CD4-positive, alpha-beta memory T cell (primary cell): ENCODE results near the gene HOXA10. TPM values are rescaled to one million over a fixed set of nuclear protein-coding genes. Genes with fewer than 3 reads are reported as not detected.

ENCODE experiments used
- CTCF ChIA-PET: fragments of 350-600 bp; sonication (Branson Sonifier 250); formaldehyde crosslinking; loops from one replicate; lab custom pipeline; 2021; ENCODE audit warnings: inconsistent platforms; ENCODE audit not compliant: partially characterized antibody; lab: Charles Lee
- POLR2A ChIA-PET: fragments of 350-600 bp; sonication (Branson Sonifier 250); formaldehyde crosslinking; loops from one replicate; lab custom pipeline; 2021; ENCODE audit not compliant: partially characterized antibody; lab: Charles Lee
- DNase-seq, 5 donors: peaks; one replicate each; pipeline versions ENCODE4 v3.0.0 to v3.0.0-alpha.2; 2020 to 2022; ENCODE audit warnings: mixed read lengths in 1 of 5
- H3K27ac ChIP-seq: one replicate; pipeline ENCODE4 v1.7.0; 2013; ENCODE audit warnings: low read depth, low read length
- H3K27me3 ChIP-seq: 2 replicates; pipeline ENCODE4 v1.7.0; 2013; ENCODE audit warnings: mild to moderate bottlenecking, low read length, moderate library complexity; ENCODE audit not compliant: insufficient read depth
- H3K36me3 ChIP-seq: 2 replicates; pipeline ENCODE4 v1.7.0; 2013; ENCODE audit warnings: mild to moderate bottlenecking, low read length, moderate library complexity; ENCODE audit not compliant: insufficient read depth
- H3K4me1 ChIP-seq: 2 replicates; pipeline ENCODE4 v1.7.0; 2013; ENCODE audit warnings: mild to moderate bottlenecking, low read length, moderate library complexity; ENCODE audit not compliant: insufficient read depth
- H3K4me3 ChIP-seq, 2 donors: one replicate each; pipeline ENCODE4 v1.7.0; 2013; ENCODE audit warnings: low read length in 2 of 2, mild to moderate bottlenecking in 1 of 2
- H3K9me3 ChIP-seq, 2 donors: one replicate each; pipeline ENCODE4 v1.7.0; 2013; ENCODE audit warnings: low read length in 2 of 2, control low read depth in 1 of 2; ENCODE audit not compliant: control insufficient read depth in 1 of 2
- H3K27ac Mint-ChIP-seq, 7 donors: one replicate each; pipeline ENCODE4 v1.8.0; 2020 to 2021; ENCODE audit warnings: mixed read lengths in 7 of 7, mild to moderate bottlenecking in 6 of 7, inconsistent platforms in 3 of 7, moderate library complexity in 3 of 7
- H3K27me3 Mint-ChIP-seq, 2 donors: one replicate each; pipeline ENCODE4 v1.8.0; 2020 to 2021; ENCODE audit warnings: mixed read lengths in 2 of 2
- H3K36me3 Mint-ChIP-seq, 2 donors: one replicate each; pipeline ENCODE4 v1.8.0; 2020 to 2021; ENCODE audit warnings: mixed read lengths in 2 of 2, inconsistent platforms in 1 of 2, mild to moderate bottlenecking in 1 of 2
- H3K4me1 Mint-ChIP-seq, 4 donors: one replicate each; pipeline ENCODE4 v1.8.0; 2020 to 2021; ENCODE audit warnings: mixed read lengths in 4 of 4, mild to moderate bottlenecking in 1 of 4
- H3K4me3 Mint-ChIP-seq, 8 donors: one replicate each; pipeline ENCODE4 v1.8.0; 2020 to 2021; ENCODE audit warnings: mixed read lengths in 8 of 8, mild to moderate bottlenecking in 7 of 8, moderate library complexity in 6 of 8, inconsistent platforms in 3 of 8
- H3K9me3 Mint-ChIP-seq, 8 donors: one replicate each; pipeline ENCODE4 v1.8.0; 2020 to 2021; ENCODE audit warnings: mixed read lengths in 8 of 8, mild to moderate bottlenecking in 5 of 8, inconsistent platforms in 3 of 8, moderate library complexity in 1 of 8
- intact Hi-C: fragments of 100-400 bp; cut with micrococcal nuclease; formaldehyde crosslinking; loops from one replicate; pipeline ENCODE4 v1.15.1; 2023
- polyA plus RNA-seq, 2 donors: library from polyadenylated mRNA; unstranded; fragments of 300-500 nt; fragmentation: Illumina TruSeq; gene quantifications; one replicate each; pipeline ENCODE4 v1.2.3, GENCODE V29; 2021
- total RNA-seq, 2 experiments: library from RNA; stranded (reverse); gene quantifications; one replicate each; pipeline ENCODE4 v1.2.3, GENCODE V29; 2021

The HOXA10 gene
- total and polyA plus RNA-seq, 4 experiments from 2014 or later, result not detected

GRCh38 chr7:27214239-27214950, 40.3 kb upstream of the HOXA10 start:
- DNase-seq, result no peak
- no peak overlapping the region for H3K4me3 ChIP-seq
- CTCF ChIA-PET, result no interaction called here
- peaks cover 22% of the 10 kb centered on the region for H3K27me3 ChIP-seq
- H3K36me3 ChIP-seq, result no peaks in the 10 kb centered on the region
- Mint-ChIP-seq H3K4me1 (peaks cover 6 to 15% (median 6%) of the 10 kb centered on the region in 4 donors), H3K9me3 (peaks cover 0 to 2% (median 0%) of the 10 kb centered on the region in 8 donors), H3K36me3 (no peaks in the 10 kb centered on the region), H3K4me3 (no peak overlapping the region), H3K27ac (no peak overlapping the region), H3K27me3 (peaks cover 56 to 79% of the 10 kb centered on the region in 2 donors)
- H3K4me1 ChIP-seq, result peaks cover 6% of the 10 kb centered on the region
- H3K27ac ChIP-seq, result no peak overlapping the region
- no peaks in the 10 kb centered on the region for H3K9me3 ChIP-seq
- POLR2A ChIA-PET, result no interaction called here
- intact Hi-C loops, result loop anchor here (5.0 kb wide), 1 partner anchor 363 kb away; no protein-coding TSS in a partner anchor

GRCh38 chr7:27213433-27214238, 39.5 kb upstream of the HOXA10 start:
- peaks cover 22% of the 10 kb centered on the region for H3K27me3 ChIP-seq

GRCh38 chr7:27212497-27213432, 38.6 kb upstream of the HOXA10 start:
- CTCF ChIA-PET, result no interaction called here
- peaks cover 23% of the 10 kb centered on the region for H3K27me3 ChIP-seq
- Mint-ChIP-seq H3K9me3 (peaks cover 0 to 2% (median 0%) of the 10 kb centered on the region in 8 donors), H3K27me3 (peaks cover 55 to 81% of the 10 kb centered on the region in 2 donors), H3K4me1 (peaks cover 6 to 15% (median 6%) of the 10 kb centered on the region in 4 donors), H3K4me3 (peak overlapping the region in 3 of 8 donors; percentile 1 to 26 (median 26)), H3K27ac (no peak overlapping the region), H3K36me3 (no peaks in the 10 kb centered on the region)
- no peaks in the 10 kb centered on the region for H3K9me3 ChIP-seq
- no peak overlapping the region for H3K27ac ChIP-seq
- H3K36me3 ChIP-seq, result no peaks in the 10 kb centered on the region
- H3K4me1 ChIP-seq, result peaks cover 6% of the 10 kb centered on the region
- POLR2A ChIA-PET, result no interaction called here
- H3K4me3 ChIP-seq, result no peak overlapping the region
- intact Hi-C loops, result loop anchor here (5.0 kb wide), 1 partner anchor 365 kb away; no protein-coding TSS in a partner anchor
- no peak for DNase-seq

More at GRCh38 chr7:27213433-27214238, 39.5 kb upstream of the HOXA10 start:
- Histone ChIP-seq H3K4me3 (no peak overlapping the region), H3K9me3 (no peaks in the 10 kb centered on the region), H3K27ac (no peak overlapping the region), H3K36me3 (no peaks in the 10 kb centered on the region), H3K4me1 (peaks cover 6% of the 10 kb centered on the region)
- no peak for DNase-seq
- Mint-ChIP-seq H3K4me3 (no peak overlapping the region), H3K4me1 (peaks cover 6 to 15% (median 6%) of the 10 kb centered on the region in 4 donors), H3K36me3 (no peaks in the 10 kb centered on the region), H3K9me3 (peaks cover 0 to 2% (median 0%) of the 10 kb centered on the region in 8 donors), H3K27ac (no peak overlapping the region), H3K27me3 (peaks cover 53 to 81% of the 10 kb centered on the region in 2 donors)
- ChIA-PET POLR2A (no interaction called here), CTCF (no interaction called here)
- intact Hi-C loops, result loop anchor here (5.0 kb wide), 1 partner anchor 364 kb away; no protein-coding TSS in a partner anchor

- Mint-ChIP-seq H3K9me3 (peaks cover 0 to 2% (median 0%) of the 10 kb centered on the region in 8 donors), H3K4me1 (peaks cover 6 to 15% (median 6%) of the 10 kb centered on the region in 4 donors), H3K27me3 (peaks cover 61 to 83% of the 10 kb centered on the region in 2 donors), H3K4me3 (no peak overlapping the region), H3K36me3 (no peaks in the 10 kb centered on the region), H3K27ac (no peak overlapping the region)
- ChIA-PET CTCF (interaction anchor here (0.8 to 2.6 kb wide), 6 partner anchors 11 to 808 kb away, joined by 3 to 12 read pairs (median 3); no protein-coding TSS in a partner anchor), POLR2A (no interaction called here)
- Histone ChIP-seq H3K27ac (no peak overlapping the region), H3K4me1 (peaks cover 6% of the 10 kb centered on the region), H3K36me3 (no peaks in the 10 kb centered on the region), H3K4me3 (no peak overlapping the region), H3K27me3 (peaks cover 32% of the 10 kb centered on the region), H3K9me3 (no peaks in the 10 kb centered on the region)
- intact Hi-C loops, result loop anchor here (5.0 kb wide), 1 partner anchor 366 kb away; no protein-coding TSS in a partner anchor
- no peak for DNase-seq
Observed at GRCh38 chr7:27211764-27212204, 37.7 kb upstream of the HOXA10 start.

GRCh38 chr7:27211084-27211446, 36.9 kb upstream of the HOXA10 start:
- H3K27ac Mint-ChIP-seq, result no peak overlapping the region
- CTCF ChIA-PET, result interaction anchor here (0.8 to 2.6 kb wide), 10 partner anchors 11 to 885 kb away, joined by 3 to 12 read pairs (median 4); no protein-coding TSS in a partner anchor
- POLR2A ChIA-PET, result no interaction called here

GRCh38 chr7:27210441-27211083, 36.4 kb upstream of the HOXA10 start:
- Mint-ChIP-seq H3K36me3 (no peaks in the 10 kb centered on the region), H3K4me3 (peak overlapping the region; percentile 9 to 72 (median 56)), H3K9me3 (peaks cover 0 to 5% (median 0%) of the 10 kb centered on the region in 8 donors), H3K27me3 (peaks cover 66 to 83% of the 10 kb centered on the region in 2 donors), H3K27ac (peak overlapping the region in 1 of 7 donors; percentile 47), H3K4me1 (peaks cover 6 to 20% (median 14%) of the 10 kb centered on the region in 4 donors)
- no peaks in the 10 kb centered on the region for H3K36me3 ChIP-seq
- intact Hi-C loops, result loop anchor here (1.0 to 5.0 kb wide), 2 partner anchors 367 to 810 kb away; no protein-coding TSS in a partner anchor
- H3K9me3 ChIP-seq, result no peaks in the 10 kb centered on the region
- no peak overlapping the region for H3K27ac ChIP-seq
- POLR2A ChIA-PET, result no interaction called here
- H3K4me3 ChIP-seq, result no peak overlapping the region
- CTCF ChIA-PET, result interaction anchor here (0.9 to 2.6 kb wide), 12 partner anchors 12 to 886 kb away, joined by 3 to 12 read pairs (median 4); no protein-coding TSS in a partner anchor
- H3K4me1 ChIP-seq, result peaks cover 6% of the 10 kb centered on the region
- peak in 1 of 5 donors; percentile 29 for DNase-seq
- peaks cover 44% of the 10 kb centered on the region for H3K27me3 ChIP-seq

More at GRCh38 chr7:27211084-27211446, 36.9 kb upstream of the HOXA10 start:
- intact Hi-C loops, result loop anchor here (5.0 kb wide), 1 partner anchor 366 kb away; no protein-coding TSS in a partner anchor
- H3K27me3 ChIP-seq, result peaks cover 39% of the 10 kb centered on the region
- H3K9me3 ChIP-seq, result no peaks in the 10 kb centered on the region
- Mint-ChIP-seq H3K9me3 (peaks cover 0 to 4% (median 0%) of the 10 kb centered on the region in 8 donors), H3K4me3 (no peak overlapping the region), H3K36me3 (no peaks in the 10 kb centered on the region), H3K27me3 (peaks cover 62 to 83% of the 10 kb centered on the region in 2 donors), H3K4me1 (peaks cover 6 to 15% (median 10%) of the 10 kb centered on the region in 4 donors)
- H3K36me3 ChIP-seq, result no peaks in the 10 kb centered on the region
- H3K27ac ChIP-seq, result no peak overlapping the region
- no peak overlapping the region for H3K4me3 ChIP-seq
- peaks cover 6% of the 10 kb centered on the region for H3K4me1 ChIP-seq
- no peak for DNase-seq
